Esophagus squamous epithelium (tissue), 4 donors: ENCODE data around the gene DCAF5.

ENCODE experiments used
- POLR2A ChIP-seq, 4 donors: fragments of 450-650 bp; IDR thresholded peaks; one replicate each; pipeline ENCODE4 v1.6.1; 2017; ENCODE audit warnings: antibody characterized with exemption in 4 of 4, mild to moderate bottlenecking in 4 of 4, moderate library complexity in 3 of 4
- TF ChIP-seq, protein P1 (sequence below), 6 experiments: fragments of 450-650 bp in 4 of 6; fragments of 200-600 bp in 2 of 6; sonication (generic) in 2 of 6; IDR thresholded peaks; one replicate each; pipeline ENCODE4 v1.5.1; 2016 to 2019; ENCODE audit warnings: antibody characterized with exemption in 6 of 6, mild to moderate bottlenecking in 4 of 6, moderate library complexity in 4 of 6

DNA sequence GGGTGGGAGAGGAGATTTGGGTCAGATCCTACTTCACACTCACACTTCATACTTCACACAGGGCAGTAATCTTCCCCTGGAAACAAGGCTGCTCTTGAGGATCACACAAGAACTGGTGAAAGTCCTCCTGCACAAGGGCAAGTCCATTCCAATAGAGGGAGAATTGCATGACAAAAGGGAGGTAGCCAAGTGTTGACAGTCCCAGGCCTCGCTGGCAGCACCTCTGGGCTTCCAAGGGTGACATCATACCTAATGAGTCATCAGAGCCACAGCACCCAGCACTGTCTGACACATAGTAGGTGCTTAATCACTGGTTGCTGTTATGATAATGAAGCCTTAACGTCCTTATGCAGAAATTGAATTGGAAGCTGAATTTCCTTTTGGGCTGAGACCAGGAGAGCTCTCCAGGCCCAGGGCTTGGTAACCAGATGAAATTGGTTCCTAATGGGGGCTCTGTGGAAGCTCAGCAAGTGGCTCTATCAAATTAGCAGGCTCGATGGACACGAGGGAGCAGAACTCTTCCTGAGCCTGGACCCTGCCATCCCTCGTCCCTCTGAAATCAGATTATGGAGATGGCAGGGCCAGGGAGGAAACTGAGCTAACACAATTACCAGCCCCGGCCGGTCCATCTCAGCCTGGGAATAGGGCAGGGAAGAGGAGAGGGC lies 115.0 kb downstream of the DCAF5 start:
- no peak for TF ChIP-seq POLR2A (IDR thresholded peaks at IDR 0.05)
- TF ChIP-seq, protein P1, sequence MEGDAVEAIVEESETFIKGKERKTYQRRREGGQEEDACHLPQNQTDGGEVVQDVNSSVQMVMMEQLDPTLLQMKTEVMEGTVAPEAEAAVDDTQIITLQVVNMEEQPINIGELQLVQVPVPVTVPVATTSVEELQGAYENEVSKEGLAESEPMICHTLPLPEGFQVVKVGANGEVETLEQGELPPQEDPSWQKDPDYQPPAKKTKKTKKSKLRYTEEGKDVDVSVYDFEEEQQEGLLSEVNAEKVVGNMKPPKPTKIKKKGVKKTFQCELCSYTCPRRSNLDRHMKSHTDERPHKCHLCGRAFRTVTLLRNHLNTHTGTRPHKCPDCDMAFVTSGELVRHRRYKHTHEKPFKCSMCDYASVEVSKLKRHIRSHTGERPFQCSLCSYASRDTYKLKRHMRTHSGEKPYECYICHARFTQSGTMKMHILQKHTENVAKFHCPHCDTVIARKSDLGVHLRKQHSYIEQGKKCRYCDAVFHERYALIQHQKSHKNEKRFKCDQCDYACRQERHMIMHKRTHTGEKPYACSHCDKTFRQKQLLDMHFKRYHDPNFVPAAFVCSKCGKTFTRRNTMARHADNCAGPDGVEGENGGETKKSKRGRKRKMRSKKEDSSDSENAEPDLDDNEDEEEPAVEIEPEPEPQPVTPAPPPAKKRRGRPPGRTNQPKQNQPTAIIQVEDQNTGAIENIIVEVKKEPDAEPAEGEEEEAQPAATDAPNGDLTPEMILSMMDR (IDR thresholded peaks at IDR 0.05), result no peak
